GM10266 (cell line): ENCODE results near the gene CSTPP1.
"Not testable (repeated sequence)": the region's sequence is repeated elsewhere in the genome, so short reads cannot be mapped to it uniquely, and the experiment has no call there.

Experiments
- DNase-seq: peaks from one replicate; pipeline ENCODE4 v3.0.0; 2012; ENCODE audit errors: extremely low spot score
- CTCF ChIP-seq: IDR thresholded peaks from 2 replicates; pipeline ENCODE4 v1.5.1; 2012; ENCODE audit warnings: mild to moderate bottlenecking, low read depth; ENCODE audit not compliant: control insufficient read depth, insufficient read depth; ENCODE audit errors: missing control alignments

Gene CSTPP1

GRCh38 chr11:46961041-46961440 is 24.5 kb downstream of the CSTPP1 start:
- no peak for TF ChIP-seq CTCF
- no peak for DNase-seq

- not testable (repeated sequence) for DNase-seq
Measured at GRCh38 chr11:46961886-46962285, 25.3 kb downstream of the CSTPP1 start.

GRCh38 chr11:46963844-46964243 is 27.3 kb downstream of the CSTPP1 start:
- no peak for TF ChIP-seq CTCF
- DNase-seq: no peak

GRCh38 chr11:46966773-46967172 is 30.2 kb downstream of the CSTPP1 start:
- TF ChIP-seq CTCF: no peak

GRCh38 chr11:46967962-46968361 is 31.4 kb downstream of the CSTPP1 start:
- no peak for DNase-seq
- no peak for TF ChIP-seq CTCF

More at GRCh38 chr11:46966773-46967172, 30.2 kb downstream of the CSTPP1 start:
- no peak for DNase-seq

GRCh38 chr11:46969379-46969778 is 32.8 kb downstream of the CSTPP1 start:
- TF ChIP-seq CTCF: no peak

GRCh38 chr11:46970913-46971625 is 34.5 kb downstream of the CSTPP1 start:
- DNase-seq: no peak
- TF ChIP-seq CTCF: no peak

More at GRCh38 chr11:46969379-46969778, 32.8 kb downstream of the CSTPP1 start:
- DNase-seq: no peak

- DNase-seq: no peak
- TF ChIP-seq CTCF: no peak
Measured at GRCh38 chr11:46972343-46972742, 35.8 kb downstream of the CSTPP1 start.
